HS-5 (cell line): ENCODE measurements around the gene MRTFB.

Experiments used
- DNase-seq: peaks from one replicate; pipeline ENCODE4 v3.0.0-alpha.2; 2012; ENCODE audit warnings: low read depth

The MRTFB gene

DNA sequence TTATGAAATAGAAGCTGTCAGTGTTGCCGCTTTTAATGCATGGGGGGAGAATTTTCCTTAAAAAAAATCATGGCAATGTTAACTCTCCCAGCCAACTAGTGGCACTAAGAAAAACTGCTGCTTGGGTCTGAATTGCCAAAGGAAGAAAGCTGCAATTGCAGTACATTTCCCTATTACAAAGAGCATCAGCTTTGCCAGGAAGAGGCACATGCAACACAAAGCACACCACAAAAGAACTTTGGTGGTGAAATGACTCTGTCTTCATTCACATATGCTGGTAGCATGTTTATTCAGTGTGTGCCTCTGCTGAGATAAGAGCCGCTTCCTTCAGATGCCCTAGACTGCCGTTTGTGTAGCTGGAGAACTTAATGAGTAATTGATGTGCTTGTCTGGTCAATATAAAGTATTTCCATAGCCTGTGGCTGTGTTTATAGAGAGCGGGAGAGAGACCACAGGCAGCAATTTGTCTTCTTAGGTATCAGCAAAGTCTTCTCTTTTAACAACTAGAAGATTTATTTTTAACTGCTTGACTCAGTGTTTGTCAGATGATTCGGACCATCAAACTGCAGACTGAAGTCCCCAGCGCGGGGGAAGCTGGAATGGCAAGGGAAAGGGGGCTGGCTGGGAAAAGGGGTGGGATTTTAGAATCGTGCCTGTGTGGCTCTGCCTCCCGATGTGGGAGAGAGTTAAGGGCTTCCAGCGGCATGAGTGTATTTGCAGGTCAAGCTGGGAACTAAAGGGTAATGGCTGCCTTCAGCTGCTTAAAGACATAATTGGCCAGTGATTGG is 115.1 kb downstream of the MRTFB start:
- DNase-seq = no peak

DNA sequence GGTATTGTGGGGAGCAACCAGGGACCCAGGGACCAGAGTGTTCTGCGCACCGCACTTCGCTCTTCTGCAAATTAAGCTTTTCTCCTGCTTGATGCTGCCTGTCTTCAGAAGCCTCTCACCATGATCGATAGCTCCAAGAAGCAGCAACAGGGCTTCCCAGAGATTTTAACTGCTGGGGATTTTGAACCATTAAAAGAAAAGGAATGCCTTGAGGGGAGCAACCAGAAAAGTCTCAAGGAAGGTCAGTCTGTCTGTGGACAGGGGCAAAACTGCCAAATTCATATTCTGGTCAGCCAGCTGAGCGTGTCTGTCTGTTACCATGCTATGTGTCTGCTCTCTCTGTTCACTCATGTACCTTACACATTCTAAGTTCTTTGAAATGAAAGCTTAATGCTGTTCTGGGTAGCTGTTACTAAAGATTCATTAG is 115.7 kb downstream of the MRTFB start:
- no peak for DNase-seq

DNA sequence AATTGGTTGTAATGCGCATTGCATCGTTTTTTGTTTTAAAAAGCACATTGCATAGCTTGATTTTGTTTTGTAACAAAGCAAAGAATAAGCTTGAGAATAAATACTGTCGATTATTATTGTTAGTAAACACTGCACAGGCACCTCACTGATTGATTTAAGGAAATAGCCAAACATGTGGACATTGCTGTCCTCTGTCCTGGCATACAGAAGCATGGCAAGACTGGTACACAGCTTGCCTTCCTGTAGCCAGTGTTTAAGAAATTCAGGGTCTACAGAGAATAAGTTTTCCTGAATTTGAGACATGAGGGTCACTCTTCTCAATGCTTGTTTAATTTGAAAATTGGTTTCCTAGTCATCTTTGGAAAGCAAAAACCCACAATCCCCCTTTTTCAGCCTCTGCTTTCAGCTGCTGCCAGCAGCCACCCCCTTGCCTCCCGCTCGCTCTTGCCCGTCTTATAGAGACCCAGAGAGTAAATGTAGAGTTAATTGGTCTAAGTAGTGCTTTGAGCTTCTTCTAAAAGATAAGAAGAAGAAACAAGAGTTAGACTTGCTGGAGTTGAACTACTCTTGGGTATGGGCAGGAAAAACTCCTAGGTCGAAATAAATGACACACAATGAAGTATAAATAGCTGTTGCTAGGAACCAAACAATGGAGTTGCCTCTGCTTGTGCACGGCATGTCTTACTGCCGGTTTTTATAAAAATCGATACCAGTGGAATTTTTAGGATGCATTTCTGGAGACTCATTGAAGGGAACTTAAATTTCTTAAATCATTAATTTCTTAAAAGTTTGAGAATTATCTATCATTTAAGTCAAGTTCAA is 116.6 kb downstream of the MRTFB start:
- no peak for DNase-seq

DNA sequence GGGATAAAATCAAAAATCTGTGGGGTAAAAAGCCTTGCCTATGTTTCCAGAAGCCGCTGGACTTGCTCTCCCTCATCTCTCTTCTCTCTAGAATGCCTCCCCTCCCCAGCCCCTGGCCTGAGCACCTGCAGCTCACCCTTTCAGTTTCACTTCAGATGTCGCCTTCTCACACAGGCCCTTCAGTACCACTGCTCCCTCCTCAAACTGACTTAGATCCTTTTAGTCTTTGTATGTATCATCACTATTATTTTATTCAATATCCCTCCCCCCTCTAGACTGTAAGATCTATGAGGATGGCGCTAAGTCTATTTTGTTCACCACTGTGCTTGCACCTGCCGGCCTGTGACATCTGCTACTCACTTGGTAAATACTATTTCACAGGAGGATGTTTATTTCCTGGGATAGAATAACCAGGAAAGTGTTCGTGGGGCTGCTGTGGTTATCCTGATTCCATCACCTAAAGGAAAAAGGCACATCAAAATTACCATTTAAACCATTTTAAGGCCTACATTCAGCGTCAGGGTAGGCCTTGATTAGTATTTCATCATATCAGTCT is 122.3 kb downstream of the MRTFB start:
- DNase-seq = no peak

DNA sequence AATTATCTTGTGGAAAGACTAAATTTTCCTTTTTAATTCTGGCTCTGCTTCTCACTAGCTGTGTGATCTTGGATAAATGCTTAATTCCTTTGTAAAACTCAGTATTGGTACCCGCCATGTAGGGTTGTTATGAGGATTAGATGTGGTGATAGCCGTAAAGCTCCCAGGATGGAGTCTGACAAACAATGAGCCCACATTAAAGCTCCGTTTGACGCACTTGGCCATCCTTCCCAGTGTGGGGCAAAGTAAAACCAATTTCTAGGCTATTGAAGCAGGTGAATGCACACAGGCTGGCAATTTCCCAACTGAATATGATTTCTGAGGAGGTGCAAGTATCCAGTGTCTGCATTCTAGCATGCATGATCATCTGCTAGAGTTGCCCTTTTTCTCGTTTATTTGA is 123.6 kb downstream of the MRTFB start:
- no peak for DNase-seq

DNA sequence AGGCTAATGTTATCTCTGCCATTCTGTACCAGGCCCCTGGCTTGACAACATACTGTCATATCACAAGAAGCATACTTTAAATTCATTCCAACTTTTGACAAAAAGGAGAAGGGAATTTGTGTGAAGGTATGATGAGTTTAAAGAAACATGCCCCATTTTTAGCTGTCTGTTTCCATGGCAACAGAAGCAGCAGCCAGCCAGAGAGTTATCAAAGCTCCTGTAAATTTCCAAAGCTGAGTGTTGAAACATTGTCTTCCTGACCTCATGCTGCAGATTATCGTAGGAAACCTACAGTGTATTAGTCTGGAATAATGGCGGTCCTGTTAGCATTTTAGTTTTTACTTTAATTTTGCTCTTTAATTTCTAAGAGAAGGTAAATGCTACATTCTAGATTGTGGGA is 124.9 kb downstream of the MRTFB start:
- no peak for DNase-seq

DNA sequence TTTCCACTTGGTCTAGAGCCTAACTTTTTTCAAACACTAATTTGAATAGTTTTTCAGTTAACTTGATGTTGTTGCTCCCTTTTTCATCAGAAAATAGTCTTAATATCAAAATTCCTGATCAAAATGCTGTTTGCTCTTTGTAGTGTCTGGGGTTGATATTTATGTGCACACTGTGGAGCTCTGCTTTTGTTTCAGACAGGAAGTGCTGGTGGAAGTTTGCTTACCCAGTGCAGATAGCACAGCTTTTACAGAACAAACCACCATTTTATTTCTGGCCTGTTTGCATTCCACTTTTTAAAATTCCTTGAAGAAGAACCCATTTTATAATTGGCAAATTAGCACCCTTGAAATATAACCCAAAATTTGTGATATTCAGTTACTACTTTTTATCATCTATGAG is 125.4 kb downstream of the MRTFB start:
- no peak for DNase-seq

DNA sequence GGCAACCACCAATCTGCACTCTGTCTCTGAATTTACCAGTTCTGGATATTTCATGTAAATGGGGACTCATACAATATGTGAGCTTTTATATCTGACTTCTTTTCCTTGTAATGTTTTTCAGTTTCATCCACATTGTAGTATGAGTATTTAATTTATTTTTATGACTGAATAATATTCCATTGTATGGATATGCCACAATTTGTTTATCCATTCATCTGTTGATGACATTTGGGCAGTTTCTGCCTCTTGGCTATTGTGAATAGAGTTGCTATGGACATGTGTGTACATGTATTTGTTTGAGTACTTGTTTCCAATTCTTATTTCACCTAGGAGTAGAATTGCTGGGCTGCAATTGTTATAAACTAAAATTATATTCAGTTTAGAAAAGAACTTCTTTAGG is 126.9 kb downstream of the MRTFB start:
- no peak for DNase-seq

DNA sequence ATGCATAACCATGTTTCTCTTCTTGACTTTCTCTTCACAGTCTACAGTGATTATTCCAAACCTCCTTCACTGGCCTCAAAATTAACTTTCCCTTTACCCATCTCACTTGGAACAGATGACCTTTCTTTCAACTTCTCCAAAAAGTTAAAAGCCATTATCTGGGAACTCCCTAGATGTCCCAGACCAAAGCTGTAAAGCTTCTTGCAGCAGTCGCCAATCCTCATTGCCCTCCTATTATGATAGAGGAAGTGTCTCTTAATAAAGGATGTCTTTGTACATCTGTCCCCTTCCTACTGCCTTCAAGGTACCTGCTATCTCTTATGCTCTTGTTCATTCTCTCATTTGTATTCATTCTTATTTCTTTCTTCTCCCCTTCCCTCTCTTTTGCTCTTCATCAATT is 127.5 kb downstream of the MRTFB start:
- no peak for DNase-seq

DNA sequence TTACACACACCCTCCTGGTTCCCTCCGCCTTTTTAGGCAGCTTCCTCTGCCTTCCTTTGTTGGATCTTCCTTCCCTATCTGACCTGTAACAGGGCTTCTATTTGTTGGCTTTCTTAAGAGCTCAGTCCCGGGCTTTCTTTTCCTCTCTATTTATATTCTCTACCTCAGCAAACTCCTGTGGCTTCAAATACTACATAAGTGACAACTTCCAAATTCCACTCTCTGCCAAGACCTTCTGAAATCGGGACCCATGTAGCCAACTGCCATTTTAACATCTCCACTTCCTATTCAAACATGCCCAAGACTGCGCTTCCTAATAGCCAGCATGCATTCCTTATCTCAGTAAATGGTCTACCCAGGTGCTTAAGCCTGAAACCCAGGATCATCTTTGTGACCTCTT is 128.1 kb downstream of the MRTFB start:
- no peak for DNase-seq

DNA sequence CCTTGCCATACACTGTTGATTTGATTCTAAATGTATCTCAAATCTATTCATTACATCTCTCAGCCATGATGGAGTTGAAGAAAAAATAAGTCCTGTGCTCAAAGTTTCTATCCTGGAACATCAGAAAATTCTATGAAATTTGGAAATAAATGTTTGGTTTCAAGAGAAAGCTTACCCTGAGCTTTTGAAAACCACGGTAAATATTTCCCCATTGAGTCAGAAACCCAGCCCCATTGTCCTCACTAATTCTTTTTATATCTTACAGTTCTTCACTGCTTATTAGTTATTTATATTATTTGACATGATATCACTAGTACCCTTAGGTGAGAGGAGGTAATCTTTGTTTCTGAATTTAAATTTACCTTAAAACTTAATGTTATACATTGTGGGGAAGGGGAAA is 128.5 kb downstream of the MRTFB start:
- DNase-seq = no peak

DNA sequence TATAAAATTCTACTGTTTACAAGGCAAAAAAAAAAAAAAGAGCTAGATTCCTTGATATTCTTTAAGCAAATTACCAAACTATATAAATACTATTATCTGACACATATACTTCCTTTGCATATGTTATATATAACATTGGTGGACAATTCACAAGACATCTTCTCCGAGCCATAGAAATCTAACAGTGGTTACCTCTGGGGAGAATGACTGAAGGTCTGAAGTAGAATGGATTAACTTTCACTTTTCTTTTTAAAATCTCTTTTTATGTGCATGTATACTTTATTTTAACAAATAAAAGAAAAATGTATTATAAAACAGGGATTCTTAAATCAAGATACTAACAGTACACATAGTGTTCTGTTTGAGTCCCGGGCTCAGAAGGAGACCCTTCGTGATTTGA is 131.0 kb downstream of the MRTFB start:
- DNase-seq = no peak

DNA sequence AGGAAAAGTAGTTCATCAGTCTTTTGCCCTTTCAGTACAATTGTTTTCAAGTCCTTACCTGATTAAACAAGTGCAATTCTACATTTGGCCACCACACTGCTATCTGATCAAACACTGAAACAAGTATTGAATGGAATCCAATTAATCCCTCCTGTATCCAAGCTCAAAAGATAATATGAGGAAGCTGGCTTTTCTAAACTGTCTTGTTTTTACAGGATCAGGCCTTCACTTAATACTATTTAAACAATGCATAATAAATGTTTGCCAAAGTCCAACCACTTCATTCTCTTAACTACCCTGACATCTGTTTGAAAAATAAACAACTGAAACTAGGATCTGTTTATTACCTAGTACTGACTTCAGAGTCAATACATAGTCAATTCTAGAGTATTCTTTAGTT is 131.6 kb downstream of the MRTFB start:
- no peak for DNase-seq

DNA sequence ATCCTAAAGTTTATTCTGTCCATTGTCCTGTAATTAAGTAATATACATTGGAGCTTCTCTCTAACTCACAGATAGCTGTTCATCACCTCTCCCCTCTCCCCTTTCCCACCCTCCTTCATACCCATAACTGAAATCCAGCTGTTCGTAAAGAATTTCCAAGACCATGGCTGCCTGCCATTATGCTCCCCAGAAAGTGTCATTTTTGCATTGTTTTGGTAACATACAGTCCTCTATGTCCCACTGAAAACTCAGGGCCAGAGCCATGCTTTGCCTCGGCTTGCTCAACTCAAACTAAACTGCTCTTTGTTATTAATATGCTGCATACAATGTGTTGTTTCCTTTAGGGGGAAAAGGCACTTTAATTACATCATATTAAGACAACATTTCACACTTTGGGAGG is 132.0 kb downstream of the MRTFB start:
- DNase-seq = no peak

DNA sequence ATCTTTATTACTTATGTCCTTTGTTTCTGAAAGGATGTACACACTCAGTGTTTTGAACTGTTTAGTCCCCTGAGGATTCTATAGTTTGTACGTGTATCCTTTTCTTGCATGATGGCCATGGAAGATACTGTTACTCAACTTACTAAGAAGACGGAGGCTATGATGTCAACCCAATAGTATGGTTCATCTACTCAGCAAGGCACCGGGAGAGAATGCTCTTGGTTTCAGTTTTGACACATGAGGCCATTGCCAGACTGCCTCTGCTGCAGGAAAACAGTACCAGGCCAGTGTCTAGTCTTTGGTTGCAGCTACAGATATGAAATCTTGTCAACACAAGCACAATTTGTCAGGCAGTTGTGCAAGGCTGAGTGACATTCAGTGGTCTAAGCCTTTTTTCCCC is 134.5 kb downstream of the MRTFB start:
- no peak for DNase-seq

DNA sequence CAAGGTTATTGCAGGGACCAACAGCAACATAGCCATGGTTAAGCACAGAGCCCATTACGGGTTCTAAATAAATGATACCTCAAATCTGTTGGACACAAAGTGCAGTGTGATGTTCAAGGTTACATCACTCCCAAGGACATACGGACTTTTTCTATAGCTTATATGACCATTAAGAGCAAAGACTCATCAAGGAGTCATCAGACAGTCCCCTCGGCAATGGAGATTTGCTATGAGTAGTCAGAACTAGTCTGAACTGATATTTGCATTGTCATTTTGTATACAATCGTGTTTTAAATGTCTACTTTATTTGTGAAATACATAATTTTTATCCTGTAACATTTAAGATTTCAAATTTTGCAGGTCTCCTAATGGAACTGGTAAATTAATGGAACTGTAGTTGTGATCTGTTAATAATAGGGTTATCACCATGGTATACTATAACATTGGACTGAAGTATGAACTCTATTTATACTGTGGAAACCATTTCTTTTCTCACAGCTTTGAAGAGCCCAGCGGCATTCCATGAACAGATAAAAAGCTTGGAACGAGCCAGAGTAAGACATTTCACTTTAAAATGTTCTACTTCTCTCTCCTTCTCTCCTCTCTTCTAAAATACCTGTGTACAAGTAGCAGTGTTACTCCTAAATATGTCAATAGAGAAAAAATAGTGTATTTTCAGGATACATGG is 140.9 kb downstream of the MRTFB start:
- no peak for DNase-seq

DNA sequence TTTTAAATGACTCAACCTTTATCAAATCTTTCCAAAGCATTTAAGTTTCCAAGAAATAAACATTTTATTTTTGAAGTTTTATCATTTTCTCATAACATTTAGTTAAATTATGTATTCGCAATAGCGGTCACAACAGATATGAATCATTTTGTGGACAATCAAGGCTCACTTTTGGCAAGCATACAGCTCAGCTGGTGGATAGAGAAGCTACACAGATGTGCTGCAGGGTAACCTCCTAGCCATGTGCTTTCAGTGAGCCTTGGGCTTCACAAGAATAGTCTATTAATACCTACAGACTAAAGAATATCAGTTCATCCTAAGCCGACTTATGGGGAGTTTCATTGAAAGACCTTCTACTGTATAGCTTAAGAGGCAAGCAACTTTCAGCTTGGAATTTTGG is 144.8 kb downstream of the MRTFB start:
- no peak for DNase-seq

DNA sequence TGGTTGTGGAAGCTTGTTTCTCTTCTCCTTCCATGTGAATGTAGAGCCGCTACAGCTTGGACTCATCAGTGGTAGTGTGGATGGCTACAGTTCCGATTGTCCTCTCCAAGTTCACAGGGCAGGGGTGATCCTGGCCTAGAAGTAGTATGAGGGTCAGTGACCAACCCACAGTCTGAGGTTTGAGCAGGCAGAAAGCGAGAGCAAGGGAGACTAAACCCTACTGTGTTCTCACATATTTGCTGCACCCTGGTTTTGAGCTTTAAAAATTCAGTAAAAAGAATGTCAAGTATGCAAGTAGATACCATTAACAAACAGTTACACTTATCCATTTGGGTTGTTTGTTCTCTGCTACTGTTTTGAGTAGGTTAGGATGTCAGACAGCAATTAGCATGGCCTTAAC is 148.9 kb downstream of the MRTFB start:
- no peak for DNase-seq

DNA sequence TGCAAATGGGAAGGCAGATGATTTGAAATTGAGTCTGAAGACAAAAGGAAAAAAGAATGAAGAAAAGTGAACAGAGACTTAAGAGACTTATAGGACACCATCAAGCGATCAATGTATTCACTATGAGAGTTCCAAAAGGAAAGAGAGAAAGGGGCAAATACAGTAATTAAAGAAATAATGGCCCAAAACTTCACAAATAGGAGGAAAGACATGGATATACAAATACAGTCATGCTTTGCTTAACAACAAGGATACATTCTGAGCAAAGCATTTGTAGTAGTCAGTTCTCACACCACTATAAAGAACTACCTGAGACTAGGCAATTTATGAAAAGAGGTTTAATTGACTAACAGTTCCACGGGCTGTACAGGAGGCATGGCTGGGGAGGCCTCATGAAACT is 152.5 kb downstream of the MRTFB start:
- DNase-seq = no peak

DNA sequence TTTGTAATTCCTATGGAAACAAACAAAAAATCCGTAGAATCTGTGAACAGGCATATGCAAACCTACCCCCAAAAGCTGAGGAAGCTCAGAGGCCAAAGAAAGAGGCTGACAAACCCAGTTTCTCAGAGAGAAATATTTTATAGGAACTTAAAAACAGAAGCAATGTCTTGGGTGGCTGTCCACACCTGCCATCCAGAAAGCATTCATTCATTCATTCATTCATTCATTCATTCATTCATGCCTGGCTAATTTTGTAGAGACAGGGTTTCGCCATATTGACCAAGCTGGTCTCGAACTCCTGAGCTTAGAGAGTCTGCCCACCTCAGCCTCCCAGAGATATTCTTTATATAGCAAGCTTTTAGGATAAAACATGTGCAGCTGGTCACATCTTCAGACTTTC is 154.3 kb downstream of the MRTFB start:
- no peak for DNase-seq

DNA sequence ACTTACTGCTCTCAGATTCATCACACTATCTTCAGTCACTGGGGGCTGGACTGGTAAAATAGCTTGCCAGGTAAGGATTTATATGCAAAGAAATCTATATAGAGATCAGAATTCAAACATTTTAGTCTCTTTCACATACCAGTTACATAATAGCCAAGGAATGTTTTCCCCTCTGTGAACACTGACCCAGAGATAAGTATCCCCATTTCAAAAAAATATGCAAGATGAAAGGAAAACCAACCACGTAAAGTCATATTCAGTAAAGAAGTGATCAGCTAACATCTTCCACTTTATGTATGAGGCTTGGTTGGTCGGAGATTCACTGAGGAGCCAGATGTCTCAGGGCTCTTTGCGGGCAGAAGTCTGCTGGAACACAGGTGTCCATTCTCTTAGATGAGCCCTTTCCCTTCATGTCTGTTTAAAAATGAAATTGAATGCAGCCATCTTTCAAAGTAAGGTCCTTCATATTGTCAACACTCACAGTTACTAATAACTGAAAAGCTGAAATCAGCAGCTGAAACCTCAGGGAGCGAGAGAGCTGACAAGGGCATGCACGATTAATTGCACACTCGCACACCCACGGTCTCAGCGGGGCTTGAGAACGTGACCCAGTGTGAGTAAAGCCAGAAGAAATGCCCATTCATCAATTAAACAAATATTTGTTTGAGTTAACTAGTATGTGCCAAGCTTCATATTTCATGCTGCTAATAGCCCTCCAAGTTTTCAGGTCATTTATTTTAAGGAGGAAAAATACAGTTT is 161.2 kb downstream of the MRTFB start:
- DNase-seq = no peak

DNA sequence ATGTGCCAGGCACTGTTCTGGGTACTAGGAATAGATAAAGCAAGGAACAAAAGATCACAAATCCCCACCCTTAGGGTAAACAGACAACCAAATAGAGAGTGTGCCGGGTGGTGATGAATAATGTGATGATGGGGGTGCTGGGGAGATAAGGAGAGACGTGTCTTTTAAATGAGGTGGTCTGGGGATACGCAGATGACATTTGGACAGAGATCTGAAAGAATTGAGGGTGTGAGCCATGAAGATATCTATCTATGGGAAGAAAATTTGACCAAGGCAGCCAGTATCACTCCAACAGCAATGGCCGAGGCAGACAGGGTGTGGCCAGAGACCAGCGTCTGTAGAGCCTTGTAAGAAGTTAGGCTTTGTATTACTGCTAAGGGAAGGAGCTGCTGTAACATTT is 165.3 kb downstream of the MRTFB start:
- no peak for DNase-seq
